Right renal cortex interstitium (tissue), 3 donors: ENCODE measurements around the gene CDC42EP4. TPM values are rescaled to one million over a fixed set of nuclear protein-coding genes. Genes with fewer than 3 reads are reported as not detected.
A peak's percentile ranks its signal among the peaks of the same experiment; 100 is the strongest.

Experiments used
- DNase-seq, 3 donors: peaks; one replicate each; pipeline ENCODE4 v3.0.0-alpha.2; 2013; ENCODE audit warnings: low read depth in 3 of 3, low spot score in 2 of 3
- polyA plus RNA-seq, 3 donors: library from polyadenylated mRNA; unstranded; fragments of 120-200 nt; gene quantifications; one replicate each; pipeline ENCODE4 v1.2.1, GENCODE V29; 2013; ENCODE audit not compliant: insufficient read length in 3 of 3

The CDC42EP4 gene, protein sequence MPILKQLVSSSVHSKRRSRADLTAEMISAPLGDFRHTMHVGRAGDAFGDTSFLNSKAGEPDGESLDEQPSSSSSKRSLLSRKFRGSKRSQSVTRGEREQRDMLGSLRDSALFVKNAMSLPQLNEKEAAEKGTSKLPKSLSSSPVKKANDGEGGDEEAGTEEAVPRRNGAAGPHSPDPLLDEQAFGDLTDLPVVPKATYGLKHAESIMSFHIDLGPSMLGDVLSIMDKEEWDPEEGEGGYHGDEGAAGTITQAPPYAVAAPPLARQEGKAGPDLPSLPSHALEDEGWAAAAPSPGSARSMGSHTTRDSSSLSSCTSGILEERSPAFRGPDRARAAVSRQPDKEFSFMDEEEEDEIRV
- 10 to 100 TPM; 41.5 to 45.8 (median 42.4) TPM for polyA plus RNA-seq

GRCh38 chr17:73311781-73312641 is at the start of gene CDC42EP4:
Gene CDC42EP4 (minus strand): TSS chr17:73312001. CDS start chr17:73286500, 25,501 bp downstream.
- DNase-seq = peak in 2 of 3 donors; percentile 83 to 85

DNA sequence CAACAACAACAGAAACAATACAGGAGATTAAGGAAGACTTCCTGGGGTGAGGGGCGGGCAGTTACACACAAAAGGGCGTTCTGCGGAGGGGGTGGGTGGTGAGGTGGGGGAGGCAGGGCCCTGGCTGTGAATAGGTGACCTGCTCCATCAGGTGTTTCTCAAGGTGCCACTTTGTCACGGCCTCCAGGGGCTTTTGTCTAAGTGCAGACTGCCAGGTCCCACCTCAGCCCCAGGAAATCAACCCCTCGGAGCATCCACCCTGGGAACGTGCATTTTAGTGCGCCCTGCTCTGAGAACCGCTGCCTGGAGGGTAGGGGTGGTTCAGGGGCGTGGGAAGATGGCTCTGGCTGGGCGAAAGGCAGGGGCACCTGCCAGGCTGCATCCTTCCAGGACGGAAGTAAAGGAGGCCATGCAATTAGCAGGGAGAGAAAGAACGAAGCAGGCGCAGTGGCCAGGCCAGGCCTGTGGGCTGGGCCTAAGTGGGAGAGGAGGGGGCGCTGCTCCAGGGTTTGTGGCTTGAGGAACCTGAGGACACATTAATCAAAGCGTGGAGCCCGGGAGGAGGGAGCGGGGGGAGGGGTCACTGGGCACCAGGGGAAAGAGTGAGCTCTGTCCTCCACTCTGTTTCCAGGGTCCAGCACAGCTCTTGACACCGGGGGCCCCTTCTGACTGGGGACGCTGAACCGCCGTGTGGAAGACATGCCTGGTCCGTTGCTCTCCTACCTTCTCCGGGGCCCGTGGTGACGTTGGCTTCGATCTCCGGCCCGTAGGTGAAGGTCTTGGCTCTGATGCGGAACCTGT is 49.4 kb upstream of the CDC42EP4 start:
- DNase-seq = no peak

GRCh38 chr17:73359987-73360410 is 48.2 kb upstream of the CDC42EP4 start:
- no peak for DNase-seq

DNA sequence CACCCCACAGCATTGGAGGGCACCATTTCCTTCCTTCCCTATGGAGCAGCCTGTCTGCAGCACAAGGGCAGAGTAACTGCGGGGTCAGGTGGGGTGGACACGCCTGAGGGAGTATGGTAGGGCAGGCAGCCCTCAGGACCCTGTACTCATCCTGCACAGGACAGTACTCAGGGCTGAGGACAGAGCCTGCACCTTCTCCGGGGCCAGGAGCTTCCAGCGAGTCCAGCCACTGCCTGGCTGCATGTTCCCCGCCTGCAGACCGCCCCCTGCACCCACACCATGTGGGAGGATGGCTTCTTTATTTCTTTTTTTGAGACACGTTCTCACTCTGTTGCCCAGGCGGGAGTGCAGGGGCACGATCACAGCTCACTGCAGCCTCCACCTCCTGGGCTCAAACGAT is 47.6 kb upstream of the CDC42EP4 start:
- no peak for DNase-seq

DNA sequence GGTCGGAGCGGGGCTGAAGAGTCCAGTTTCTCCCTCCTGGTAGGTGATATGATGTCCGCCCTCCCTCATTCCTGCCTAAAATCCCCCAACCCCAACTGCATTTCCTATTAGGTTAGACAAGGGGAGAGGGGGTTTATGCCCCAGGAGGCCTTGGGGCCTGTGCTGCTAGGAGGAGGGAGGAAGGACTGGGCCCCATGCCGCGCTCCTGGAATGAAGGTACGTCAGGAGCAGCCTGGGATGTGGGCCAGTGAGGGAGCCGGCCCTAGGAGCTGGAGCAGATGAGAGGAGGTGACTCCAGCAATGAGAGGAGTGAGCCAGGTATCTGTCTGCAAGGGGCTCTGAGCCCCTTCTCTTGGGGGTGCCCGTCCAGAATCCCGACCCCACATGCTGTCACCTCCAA is 46.9 kb upstream of the CDC42EP4 start:
- no peak for DNase-seq

DNA sequence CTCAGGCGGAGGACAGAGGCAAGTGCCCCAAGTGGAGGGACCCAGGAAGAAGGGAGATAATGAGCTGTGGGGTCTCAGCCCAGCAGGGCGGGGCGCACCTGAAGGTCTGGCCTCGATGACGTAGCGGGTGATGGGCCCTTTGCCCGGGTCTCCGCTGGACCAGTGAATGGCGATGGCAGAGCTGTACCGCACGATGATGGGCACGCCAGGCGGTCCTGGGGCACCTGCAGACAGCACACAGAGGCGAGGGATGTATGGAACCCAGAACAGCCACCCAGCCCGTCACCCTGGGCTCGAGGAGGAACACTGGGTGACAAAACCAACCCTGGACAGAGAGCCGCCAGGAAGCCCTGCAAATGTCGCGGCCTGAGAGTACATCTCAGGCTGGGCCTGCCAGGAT is 46.2 kb upstream of the CDC42EP4 start:
- DNase-seq = no peak

- no peak for DNase-seq
Observed at GRCh38 chr17:73357318-73357717, 45.5 kb upstream of the CDC42EP4 start.

DNA sequence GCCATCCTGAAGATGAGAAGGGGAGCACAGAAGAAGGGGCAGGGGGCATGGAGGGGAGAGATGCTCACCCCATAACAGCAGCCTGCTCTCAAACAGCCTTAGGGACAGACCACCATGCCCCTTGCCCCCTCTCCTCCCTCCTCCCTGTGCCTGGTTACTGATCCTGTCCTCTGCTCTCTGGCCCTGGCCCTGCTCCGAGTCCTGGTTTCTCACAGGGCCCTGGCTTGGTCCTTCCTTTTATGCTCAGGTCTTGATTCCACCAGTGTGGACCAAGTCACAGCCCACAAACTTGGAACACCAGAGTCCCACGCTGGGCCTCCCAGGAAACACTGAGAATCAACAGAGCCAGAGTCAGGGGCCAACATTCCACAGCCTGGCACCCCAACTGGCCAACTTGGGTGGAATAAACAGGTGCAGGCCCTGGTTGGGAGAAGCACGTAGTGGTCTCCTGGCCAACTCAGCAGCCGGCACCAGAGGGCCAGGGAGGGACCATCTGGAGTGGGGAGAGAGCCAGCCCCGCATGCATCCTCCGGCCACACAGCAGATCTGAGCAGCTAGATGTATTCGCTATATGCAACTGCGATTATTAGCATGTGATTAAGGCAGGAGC is 44.9 kb upstream of the CDC42EP4 start:
- DNase-seq = no peak

GRCh38 chr17:73354423-73355284 is 42.9 kb upstream of the CDC42EP4 start:
- no peak for DNase-seq

GRCh38 chr17:73352261-73352660 is 40.5 kb upstream of the CDC42EP4 start:
- DNase-seq = no peak

DNA sequence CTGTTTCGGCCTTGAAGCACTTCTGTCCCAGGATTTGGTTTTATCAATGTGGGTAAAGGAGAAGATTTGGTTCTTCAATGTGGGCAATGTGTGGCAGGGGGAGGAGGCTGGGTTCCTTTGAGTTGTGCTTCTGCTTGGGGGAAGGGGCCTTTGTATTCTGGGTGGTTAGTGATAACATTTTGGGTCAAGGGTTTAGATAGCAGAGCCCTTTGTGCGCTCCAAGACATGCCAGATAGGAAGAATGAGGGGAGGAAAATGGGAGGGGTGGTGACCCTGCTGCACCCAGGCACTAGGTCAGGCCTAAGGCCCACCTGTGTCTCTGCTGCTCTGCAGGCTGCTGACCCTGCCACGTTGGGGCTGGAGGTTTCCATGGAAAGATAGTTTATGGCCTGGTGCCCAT is 40.0 kb upstream of the CDC42EP4 start:
- DNase-seq = no peak

DNA sequence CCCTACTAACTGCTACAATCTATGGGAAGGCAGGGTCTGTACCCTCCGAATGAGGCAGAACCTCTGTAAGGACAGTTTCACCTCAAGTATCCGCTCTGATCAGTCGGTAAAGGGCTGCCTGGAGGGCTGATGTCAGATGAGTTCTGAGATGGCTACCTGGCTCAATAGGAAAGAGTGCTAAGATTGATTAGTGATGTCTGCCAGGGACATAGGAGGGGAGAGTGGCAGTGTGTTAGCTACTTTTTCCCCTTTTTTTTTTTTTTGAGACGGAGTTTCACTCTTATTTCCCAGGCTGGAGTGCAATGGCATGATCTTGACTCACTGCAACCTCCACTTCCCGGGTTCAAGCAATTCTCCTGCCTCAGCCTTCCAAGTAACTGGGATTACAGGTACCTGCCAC is 39.1 kb upstream of the CDC42EP4 start:
- no peak for DNase-seq

DNA sequence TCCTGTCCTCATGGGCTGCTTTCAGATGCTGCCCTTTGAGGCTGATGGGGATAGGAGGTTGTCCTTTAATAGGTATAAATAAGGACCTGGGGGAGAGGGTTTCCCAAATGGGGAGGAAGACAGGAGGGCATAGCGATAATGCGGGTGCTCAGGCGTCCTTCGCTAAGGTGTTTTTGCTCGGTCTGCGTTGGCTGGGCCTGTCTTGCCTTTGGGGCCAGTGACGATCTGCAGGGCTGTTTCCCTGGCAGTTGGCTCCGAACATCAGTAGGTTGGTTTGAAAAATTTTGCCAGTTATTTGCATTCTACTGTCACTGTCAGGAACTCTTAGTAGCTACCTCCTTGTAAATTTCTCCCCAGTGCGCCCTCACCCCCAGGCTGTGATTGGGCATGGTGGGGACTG is 37.8 kb upstream of the CDC42EP4 start:
- DNase-seq = no peak

- DNase-seq = no peak
Observed at GRCh38 chr17:73349138-73349537, 37.3 kb upstream of the CDC42EP4 start.

DNA sequence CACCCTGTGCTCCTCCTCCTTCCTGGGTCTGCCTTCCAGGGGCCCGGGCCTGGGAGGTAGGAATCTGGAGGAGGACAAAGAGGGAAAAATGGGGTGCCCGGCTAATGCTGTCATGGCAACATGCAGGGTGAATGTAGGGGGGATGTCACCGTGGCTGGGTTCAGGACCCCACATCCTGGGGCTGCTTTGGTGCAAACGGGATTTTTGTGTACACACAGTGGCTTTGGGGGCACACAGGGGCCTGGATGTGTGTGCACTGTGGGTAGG is 37.0 kb upstream of the CDC42EP4 start:
- no peak for DNase-seq

- no peak for DNase-seq
Observed at GRCh38 chr17:73348018-73348828, 36.4 kb upstream of the CDC42EP4 start.

- DNase-seq = no peak
Observed at GRCh38 chr17:73347351-73347750, 35.5 kb upstream of the CDC42EP4 start.

DNA sequence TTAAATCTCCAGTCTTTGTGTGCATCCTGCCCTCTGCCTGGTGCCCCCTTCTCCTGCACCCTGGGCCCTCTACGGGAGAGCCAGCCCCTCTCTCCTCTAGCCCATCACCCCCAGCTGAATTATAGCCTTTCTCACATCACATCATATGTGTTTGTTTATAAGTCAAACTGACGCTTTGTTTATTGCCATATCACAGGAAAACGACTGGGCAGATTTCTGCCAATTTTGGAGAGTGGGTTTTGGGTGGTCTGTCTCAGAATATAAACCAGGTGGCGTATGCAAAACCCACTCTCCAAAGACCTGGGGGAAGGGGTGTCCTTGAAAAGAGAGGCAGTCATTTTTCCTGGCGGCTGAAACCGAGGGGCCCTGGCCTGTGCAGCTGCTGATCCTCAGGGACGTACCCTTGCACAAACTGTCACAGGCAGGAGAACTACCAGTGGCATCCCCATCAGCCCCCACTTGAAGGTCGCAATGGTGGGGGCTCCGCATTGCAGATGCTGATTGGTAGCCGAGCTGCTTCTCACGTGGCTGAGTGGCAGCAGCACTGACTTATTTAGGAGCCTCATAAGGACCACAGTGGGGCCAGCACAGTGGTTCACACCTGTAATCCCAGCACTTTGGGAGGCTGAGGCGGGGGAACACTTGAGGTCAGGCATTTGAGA is 34.8 kb upstream of the CDC42EP4 start:
- DNase-seq = no peak
